Measurements from ENCODE around the gene MICOS13.
A peak's percentile ranks its signal among the peaks of the same experiment; 100 is the strongest.

MICOS13 gene

DNA sequence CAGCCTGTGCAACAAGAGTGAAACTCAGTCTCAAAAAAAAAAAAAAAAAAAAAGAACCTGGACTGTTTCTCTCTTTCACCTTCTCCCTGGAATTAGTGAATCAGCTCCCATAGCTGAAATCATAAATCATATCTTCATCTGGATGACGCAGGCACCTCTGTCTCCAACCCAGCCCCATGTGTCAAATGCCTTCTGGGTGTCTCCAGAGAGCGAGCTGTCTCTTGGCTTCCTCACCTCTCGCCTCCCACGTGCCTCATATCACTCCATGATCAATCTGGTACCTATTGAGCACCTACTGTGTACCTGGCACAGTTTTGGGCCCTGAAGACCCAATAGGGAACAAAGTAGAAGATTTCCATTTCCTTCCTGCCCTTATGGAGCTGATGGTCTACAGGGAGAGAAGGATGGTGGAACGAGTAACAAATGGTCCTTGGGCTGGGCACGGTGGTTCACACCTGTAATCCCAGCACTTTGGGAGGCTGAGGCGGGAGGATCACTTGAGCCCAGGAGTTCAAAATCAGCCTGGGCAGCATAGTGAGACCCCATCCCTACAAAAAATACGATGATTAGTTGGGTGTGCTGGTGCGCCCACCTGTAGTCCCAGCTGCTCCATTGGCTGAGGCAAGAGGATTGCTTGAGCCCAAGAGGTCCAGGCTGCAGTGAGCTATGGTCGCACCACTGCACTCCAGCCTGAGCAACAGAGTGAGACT, 3.0 kb upstream of the MICOS13 start:
- Histone ChIP-seq H4K20me1 (ENCODE audit: insufficient read depth, low read length, poor library complexity, severe bottlenecking) (no peaks in the 10 kb centered on the region), H3F3A (ENCODE audit: low read depth) (no peaks in the 10 kb centered on the region), H3K4me2 (ENCODE audit: low read depth, low read length, poor library complexity, severe bottlenecking) (no peak overlapping the region), H3K27me3 (ENCODE audit: insufficient read depth, low read length, poor library complexity, severe bottlenecking) (no peaks in the 10 kb centered on the region), H3K9me2 (replicated peaks; ENCODE audit: low read depth, low read length) (no peaks in the 10 kb centered on the region), H3K9me3 (ENCODE audit: insufficient read depth, low read depth, low read length) (no peaks in the 10 kb centered on the region), H3K79me2 (ENCODE audit: insufficient read depth, low read length) (peaks cover 7% of the 10 kb centered on the region; the same call in 1 of the 2 replicates), H3K4me3 (ENCODE audit: low read length, poor library complexity, severe bottlenecking) (no peak overlapping the region), H3K9ac (ENCODE audit: low read depth, low read length, poor library complexity, severe bottlenecking) (no peak overlapping the region), H3K36me3 (ENCODE audit: insufficient read depth, low read length) (no peaks in the 10 kb centered on the region), H3K4me1 (ENCODE audit: insufficient read depth, low read length, poor library complexity, severe bottlenecking) (peaks cover 6% of the 10 kb centered on the region), H2AFZ (ENCODE audit: low read length) (no peak overlapping the region)
- no peak for TF ChIP-seq EZH2phosphoT487 (IDR thresholded peaks at IDR 0.05; ENCODE audit: borderline replicate concordance)
- TF ChIP-seq, protein P1, sequence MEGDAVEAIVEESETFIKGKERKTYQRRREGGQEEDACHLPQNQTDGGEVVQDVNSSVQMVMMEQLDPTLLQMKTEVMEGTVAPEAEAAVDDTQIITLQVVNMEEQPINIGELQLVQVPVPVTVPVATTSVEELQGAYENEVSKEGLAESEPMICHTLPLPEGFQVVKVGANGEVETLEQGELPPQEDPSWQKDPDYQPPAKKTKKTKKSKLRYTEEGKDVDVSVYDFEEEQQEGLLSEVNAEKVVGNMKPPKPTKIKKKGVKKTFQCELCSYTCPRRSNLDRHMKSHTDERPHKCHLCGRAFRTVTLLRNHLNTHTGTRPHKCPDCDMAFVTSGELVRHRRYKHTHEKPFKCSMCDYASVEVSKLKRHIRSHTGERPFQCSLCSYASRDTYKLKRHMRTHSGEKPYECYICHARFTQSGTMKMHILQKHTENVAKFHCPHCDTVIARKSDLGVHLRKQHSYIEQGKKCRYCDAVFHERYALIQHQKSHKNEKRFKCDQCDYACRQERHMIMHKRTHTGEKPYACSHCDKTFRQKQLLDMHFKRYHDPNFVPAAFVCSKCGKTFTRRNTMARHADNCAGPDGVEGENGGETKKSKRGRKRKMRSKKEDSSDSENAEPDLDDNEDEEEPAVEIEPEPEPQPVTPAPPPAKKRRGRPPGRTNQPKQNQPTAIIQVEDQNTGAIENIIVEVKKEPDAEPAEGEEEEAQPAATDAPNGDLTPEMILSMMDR (conservative IDR thresholded peaks at IDR 0.05; ENCODE audit: low read length): no peak

DNA sequence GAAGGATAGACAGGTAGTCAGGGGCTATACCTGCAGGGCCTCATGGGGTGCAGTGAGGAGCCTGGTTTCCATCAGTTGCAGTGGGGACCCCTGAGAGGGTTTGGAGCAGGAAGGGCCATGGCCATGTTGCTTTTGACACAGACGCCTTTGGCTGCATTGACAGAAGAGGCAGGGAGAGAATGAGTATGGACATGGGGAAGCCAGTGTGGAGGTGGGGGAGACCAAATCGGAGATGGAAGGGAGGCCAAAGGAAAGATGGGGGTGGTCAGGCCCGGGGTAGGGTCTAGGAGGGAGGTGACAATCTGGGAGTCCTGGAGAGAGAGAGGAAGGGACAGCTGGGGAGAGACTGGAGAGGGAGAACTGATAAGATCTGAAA, 1.8 kb upstream of the MICOS13 start:
- no peak overlapping the region for H3K4me2 ChIP-seq (ENCODE audit: low read depth, low read length, poor library complexity, severe bottlenecking)
- no peaks in the 10 kb centered on the region for H3K9me3 ChIP-seq (ENCODE audit: insufficient read depth, low read depth, low read length)
- H3K4me3 ChIP-seq (ENCODE audit: low read length, poor library complexity, severe bottlenecking): no peak overlapping the region
- no peaks in the 10 kb centered on the region for H3F3A ChIP-seq (ENCODE audit: low read depth)
- H2AFZ ChIP-seq (ENCODE audit: low read length): no peak overlapping the region
- no peaks in the 10 kb centered on the region for H3K36me3 ChIP-seq (ENCODE audit: insufficient read depth, low read length)
- no peaks in the 10 kb centered on the region for H3K9me2 ChIP-seq (replicated peaks; ENCODE audit: low read depth, low read length)
- no peak overlapping the region for H3K9ac ChIP-seq (ENCODE audit: low read depth, low read length, poor library complexity, severe bottlenecking)
- TF ChIP-seq, protein P1 (conservative IDR thresholded peaks at IDR 0.05; ENCODE audit: low read length): no peak
- TF ChIP-seq EZH2phosphoT487 (IDR thresholded peaks at IDR 0.05; ENCODE audit: borderline replicate concordance): no peak
- H3K27me3 ChIP-seq (ENCODE audit: insufficient read depth, low read length, poor library complexity, severe bottlenecking): no peaks in the 10 kb centered on the region
- peaks cover 6% of the 10 kb centered on the region for H3K4me1 ChIP-seq (ENCODE audit: insufficient read depth, low read length, poor library complexity, severe bottlenecking)
- H4K20me1 ChIP-seq (ENCODE audit: insufficient read depth, low read length, poor library complexity, severe bottlenecking): no peaks in the 10 kb centered on the region
- peaks cover 7% of the 10 kb centered on the region; the same call in 1 of the 2 replicates for H3K79me2 ChIP-seq (ENCODE audit: insufficient read depth, low read length)

DNA sequence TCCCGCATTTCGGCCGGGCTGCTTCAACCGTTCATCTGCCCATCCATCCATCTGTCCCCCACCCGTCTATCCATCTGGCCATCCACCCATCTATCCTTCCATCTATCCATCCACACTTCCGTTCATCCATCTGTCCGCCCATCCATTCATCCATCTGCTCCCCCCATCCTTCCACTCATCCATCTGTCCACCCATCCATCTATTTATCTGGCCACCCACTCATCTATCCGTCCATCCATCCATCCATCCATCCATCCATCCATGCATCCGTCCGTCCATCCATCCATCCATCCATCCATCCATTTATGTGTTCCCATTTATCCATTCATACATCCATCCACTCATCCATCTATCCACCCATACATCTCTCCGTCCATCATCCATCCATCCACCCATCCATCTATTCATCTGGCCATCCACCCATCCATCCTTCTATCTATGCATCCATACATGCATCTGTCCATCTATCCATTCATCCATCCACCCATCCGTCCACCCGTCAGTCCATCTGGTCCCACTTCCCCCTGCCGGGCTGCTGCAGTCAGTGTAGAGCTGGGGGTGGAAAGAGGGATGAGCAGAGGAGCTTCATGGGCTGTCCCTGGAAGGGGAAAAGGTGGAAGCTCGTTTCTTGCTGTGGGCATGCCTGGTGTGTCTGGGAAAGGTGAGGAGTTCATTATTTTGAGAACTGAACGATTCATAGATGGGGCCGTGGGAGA, 1.2 kb upstream of the MICOS13 start:
- H3K9ac ChIP-seq (ENCODE audit: low read depth, low read length, poor library complexity, severe bottlenecking): no peak overlapping the region

More for the DNA sequence above, 1.2 kb upstream of the MICOS13 start:
- peak overlapping the region; percentile 100 for H3K4me3 ChIP-seq (ENCODE audit: low read length, poor library complexity, severe bottlenecking)
- H3K9me3 ChIP-seq (ENCODE audit: insufficient read depth, low read depth, low read length): no peaks in the 10 kb centered on the region
- peaks cover 6% of the 10 kb centered on the region for H3K4me1 ChIP-seq (ENCODE audit: insufficient read depth, low read length, poor library complexity, severe bottlenecking)
- no peaks in the 10 kb centered on the region for H4K20me1 ChIP-seq (ENCODE audit: insufficient read depth, low read length, poor library complexity, severe bottlenecking)
- peak overlapping the region; percentile 59 for H3K4me2 ChIP-seq (ENCODE audit: low read depth, low read length, poor library complexity, severe bottlenecking)
- no peaks in the 10 kb centered on the region for H3F3A ChIP-seq (ENCODE audit: low read depth)
- H3K79me2 ChIP-seq (ENCODE audit: insufficient read depth, low read length): peaks cover 7% of the 10 kb centered on the region; the same call in 1 of the 2 replicates
- TF ChIP-seq, protein P1 (conservative IDR thresholded peaks at IDR 0.05; ENCODE audit: low read length): no peak
- TF ChIP-seq EZH2phosphoT487 (IDR thresholded peaks at IDR 0.05; ENCODE audit: borderline replicate concordance): no peak
- H2AFZ ChIP-seq (ENCODE audit: low read length): no peak overlapping the region
- no peaks in the 10 kb centered on the region for H3K27me3 ChIP-seq (ENCODE audit: insufficient read depth, low read length, poor library complexity, severe bottlenecking)
- no peaks in the 10 kb centered on the region for H3K9me2 ChIP-seq (replicated peaks; ENCODE audit: low read depth, low read length)
- no peaks in the 10 kb centered on the region for H3K36me3 ChIP-seq (ENCODE audit: insufficient read depth, low read length)
